ENCODE data around the gene MACROD2. TPM values are rescaled to one million over a fixed set of nuclear protein-coding genes. Genes with fewer than 3 reads are reported as not detected.

Gene MACROD2
- total and polyA plus RNA-seq, 4 donors: 13.0 to 67.1 (median 20.7) TPM

- WGBS, 2 donors: 93 to 95% methylated on average over 4 of the region's 4 CpGs
- Histone ChIP-seq H3K27me3 (ENCODE audit: control insufficient read depth in 3 of 3, insufficient read depth in 3 of 3, low read length in 2 of 3) (no peaks in the 10 kb centered on the region), H3K9ac (ENCODE audit: insufficient read depth in 1 of 2, low read length in 2 of 2) (no peak overlapping the region), H3K36me3 (ENCODE audit: control insufficient read depth in 4 of 4, insufficient read depth in 4 of 4, low read length in 4 of 4) (no peaks in the 10 kb centered on the region), H3K4me1 (ENCODE audit: control insufficient read depth in 5 of 5, insufficient read depth in 5 of 5, low read length in 5 of 5) (no peaks in the 10 kb centered on the region), H3K4me3 (no peak overlapping the region), H3K9me3 (ENCODE audit: control insufficient read depth in 4 of 4, insufficient read depth in 3 of 4, low read length in 3 of 4) (peaks cover 0 to 13% (median 5%) of the 10 kb centered on the region in 4 donors), H3K27ac (ENCODE audit: low read depth in 1 of 2, low read length in 1 of 2) (no peak overlapping the region)
- DNase-seq (no peak), ATAC-seq (ENCODE audit: insufficient read depth, low FRiP score) (no peak)
- TF ChIP-seq CTCF (IDR thresholded peaks at IDR 0.05; ENCODE audit: control extremely low read depth, extremely low read depth): no peak
Observed at GRCh38 chr20:15176929-15177328, 1181.6 kb downstream of the MACROD2 start.

GRCh38 chr20:15178581-15178980, 1183.3 kb downstream of the MACROD2 start:
- TF ChIP-seq CTCF (IDR thresholded peaks at IDR 0.05; ENCODE audit: control extremely low read depth, extremely low read depth): no peak
- H3K9me3 ChIP-seq (ENCODE audit: control insufficient read depth in 4 of 4, insufficient read depth in 3 of 4, low read length in 3 of 4): peaks cover 0 to 13% (median 3%) of the 10 kb centered on the region in 4 donors
- H3K27me3 ChIP-seq (ENCODE audit: control insufficient read depth in 3 of 3, insufficient read depth in 3 of 3, low read length in 2 of 3): no peaks in the 10 kb centered on the region
- no peaks in the 10 kb centered on the region for H3K4me1 ChIP-seq (ENCODE audit: control insufficient read depth in 5 of 5, insufficient read depth in 5 of 5, low read length in 5 of 5)
- DNase-seq (no peak), ATAC-seq (ENCODE audit: insufficient read depth, low FRiP score) (no peak)
- no peak overlapping the region for H3K4me3 ChIP-seq
- no peak overlapping the region for H3K9ac ChIP-seq (ENCODE audit: insufficient read depth in 1 of 2, low read length in 2 of 2)
- H3K27ac ChIP-seq (ENCODE audit: low read depth in 1 of 2, low read length in 1 of 2): no peak overlapping the region
- H3K36me3 ChIP-seq (ENCODE audit: control insufficient read depth in 4 of 4, insufficient read depth in 4 of 4, low read length in 4 of 4): no peaks in the 10 kb centered on the region

- Histone ChIP-seq H3K9ac (ENCODE audit: insufficient read depth in 1 of 2, low read length in 2 of 2) (no peak overlapping the region), H3K36me3 (ENCODE audit: control insufficient read depth in 4 of 4, insufficient read depth in 4 of 4, low read length in 4 of 4) (no peaks in the 10 kb centered on the region), H3K27me3 (ENCODE audit: control insufficient read depth in 3 of 3, insufficient read depth in 3 of 3, low read length in 2 of 3) (no peaks in the 10 kb centered on the region), H3K27ac (ENCODE audit: low read depth in 1 of 2, low read length in 1 of 2) (no peak overlapping the region), H3K9me3 (ENCODE audit: control insufficient read depth in 4 of 4, insufficient read depth in 3 of 4, low read length in 3 of 4) (peaks cover 0 to 13% (median 3%) of the 10 kb centered on the region in 4 donors), H3K4me1 (ENCODE audit: control insufficient read depth in 5 of 5, insufficient read depth in 5 of 5, low read length in 5 of 5) (no peaks in the 10 kb centered on the region), H3K4me3 (no peak overlapping the region)
- no peak for TF ChIP-seq CTCF (IDR thresholded peaks at IDR 0.05; ENCODE audit: control extremely low read depth, extremely low read depth)
- 70 to 77% methylated on average over 2 of the region's 2 CpGs for whole genome bisulfite sequencing, 2 donors
- no peak for DNase-seq
- ATAC-seq (ENCODE audit: insufficient read depth, low FRiP score): no peak
Observed at GRCh38 chr20:15179381-15179780, 1184.1 kb downstream of the MACROD2 start.

GRCh38 chr20:15179781-15180180, 1184.5 kb downstream of the MACROD2 start:
- WGBS, 2 donors: 92 to 98% methylated on average over 3 of the region's 3 CpGs
- H3K36me3 ChIP-seq (ENCODE audit: control insufficient read depth in 4 of 4, insufficient read depth in 4 of 4, low read length in 4 of 4): no peaks in the 10 kb centered on the region
- no peak overlapping the region for H3K4me3 ChIP-seq
- peaks cover 0 to 13% (median 3%) of the 10 kb centered on the region in 4 donors for H3K9me3 ChIP-seq (ENCODE audit: control insufficient read depth in 4 of 4, insufficient read depth in 3 of 4, low read length in 3 of 4)
- H3K27ac ChIP-seq (ENCODE audit: low read depth in 1 of 2, low read length in 1 of 2): no peak overlapping the region
- TF ChIP-seq CTCF (IDR thresholded peaks at IDR 0.05; ENCODE audit: control extremely low read depth, extremely low read depth): no peak
- H3K4me1 ChIP-seq (ENCODE audit: control insufficient read depth in 5 of 5, insufficient read depth in 5 of 5, low read length in 5 of 5): no peaks in the 10 kb centered on the region
- ATAC-seq (ENCODE audit: insufficient read depth, low FRiP score) (no peak), DNase-seq (no peak)
- no peaks in the 10 kb centered on the region for H3K27me3 ChIP-seq (ENCODE audit: control insufficient read depth in 3 of 3, insufficient read depth in 3 of 3, low read length in 2 of 3)
- H3K9ac ChIP-seq (ENCODE audit: insufficient read depth in 1 of 2, low read length in 2 of 2): no peak overlapping the region

Data from lung (tissue), 12 donors.